Measurements from ENCODE around the gene GLB1L. TPM values are rescaled to one million over a fixed set of nuclear protein-coding genes. Genes with fewer than 3 reads are reported as not detected.

The GLB1L gene
- total RNA-seq, 1 experiment from 2014 or later = 8.0 TPM

DNA sequence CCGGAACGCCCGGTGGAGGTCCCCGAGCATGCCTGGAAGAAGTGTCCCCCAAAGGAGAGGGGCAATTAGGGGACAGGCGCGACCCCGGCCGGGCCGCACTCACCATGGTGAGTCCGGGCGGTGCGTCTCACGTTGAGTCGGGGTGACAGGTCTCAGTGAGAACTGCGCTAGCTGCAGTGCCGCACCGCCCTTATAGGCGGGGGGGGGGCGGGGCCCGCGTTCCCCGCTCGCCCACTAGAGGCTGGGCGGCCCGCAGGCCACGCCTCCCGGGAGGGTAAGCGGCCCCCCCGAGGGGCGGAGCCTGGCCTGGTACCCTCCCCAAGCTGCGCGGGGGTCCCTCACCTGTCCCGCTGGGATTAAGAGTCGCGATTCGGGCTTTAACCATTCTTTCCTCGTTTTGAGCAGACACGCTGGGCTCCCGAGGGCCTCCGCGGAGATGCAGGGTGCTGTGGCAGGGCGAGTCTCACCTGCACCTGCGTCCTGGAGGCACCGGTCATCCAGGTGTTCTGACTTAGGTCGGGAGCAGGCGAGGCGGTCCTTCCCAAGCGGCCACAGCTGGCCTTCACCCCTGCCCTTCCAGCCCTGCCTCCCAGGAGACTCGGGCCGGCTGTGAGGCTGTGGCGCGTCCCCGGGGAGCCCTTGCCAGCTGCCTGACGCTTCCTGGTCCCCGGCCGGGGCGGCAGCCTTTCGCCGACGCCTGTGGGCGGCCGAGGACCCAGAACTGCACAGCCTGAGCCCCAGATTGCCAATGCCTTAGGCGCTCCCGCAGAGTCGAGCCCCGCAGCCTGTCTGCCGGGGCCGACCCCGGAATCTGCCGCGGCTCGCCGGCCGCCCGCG, 8.7 kb upstream of the GLB1L start, which contains the start of gene TUBA4A:
Gene TUBA4A, minus strand, starts transcription at position 166 of the 837 bp plus-strand sequence. Its CDS starts 60 bp downstream, at position 106.
- DNase-seq (ENCODE audit: low read depth) = peak; percentile 76

GRCh38 chr2:219252900-219253752, 7.9 kb upstream of the GLB1L start, which contains the start of gene TUBA4B:
Gene TUBA4B (plus strand): TSS chr2:219253243. CDS start chr2:219253408, 165 bp downstream.
- DNase-seq (ENCODE audit: low read depth) = peak; percentile 79

DNA sequence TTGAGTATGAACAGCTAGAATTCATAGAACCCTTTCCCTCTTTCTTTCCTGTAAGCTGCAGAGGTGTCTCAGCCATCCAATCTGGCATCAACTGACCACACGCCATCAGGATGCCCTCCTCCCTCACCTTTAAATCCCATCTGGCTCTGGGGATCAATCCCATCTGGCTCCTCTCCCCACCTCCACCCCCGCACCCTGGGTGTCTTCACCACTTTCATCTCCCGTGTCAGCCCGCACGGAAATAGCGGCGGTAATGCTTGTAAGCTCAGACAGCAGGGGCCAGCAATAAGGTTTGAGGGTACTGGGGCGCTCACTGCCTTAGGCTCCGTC, 7.3 kb upstream of the GLB1L start:
- DNase-seq (ENCODE audit: low read depth) = no peak

DNA sequence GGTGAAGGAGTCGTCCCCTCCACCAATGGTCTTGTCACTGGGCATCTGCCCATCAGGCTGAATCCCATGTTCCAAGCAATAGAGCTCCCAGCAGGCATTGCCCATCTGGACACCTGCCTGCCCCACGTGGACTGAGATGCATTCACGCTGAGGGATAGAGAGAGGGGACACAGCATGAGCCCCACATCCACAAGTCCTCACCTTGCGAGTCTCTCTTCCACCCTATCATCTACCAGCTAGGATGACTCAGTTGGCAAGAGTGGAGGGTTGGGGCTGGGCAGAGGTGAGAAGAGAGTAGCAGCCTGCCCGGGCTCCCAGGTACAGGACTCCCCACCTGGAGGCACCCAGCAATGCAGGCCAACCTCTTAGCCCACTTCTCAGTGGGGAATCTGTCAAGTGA, 6.8 kb upstream of the GLB1L start:
- peak; percentile 32 for DNase-seq (ENCODE audit: low read depth)

- DNase-seq (ENCODE audit: low read depth) = peak; percentile 59
These were observed 6.4 kb upstream of the GLB1L start for GRCh38 chr2:219251656-219252055.

DNA sequence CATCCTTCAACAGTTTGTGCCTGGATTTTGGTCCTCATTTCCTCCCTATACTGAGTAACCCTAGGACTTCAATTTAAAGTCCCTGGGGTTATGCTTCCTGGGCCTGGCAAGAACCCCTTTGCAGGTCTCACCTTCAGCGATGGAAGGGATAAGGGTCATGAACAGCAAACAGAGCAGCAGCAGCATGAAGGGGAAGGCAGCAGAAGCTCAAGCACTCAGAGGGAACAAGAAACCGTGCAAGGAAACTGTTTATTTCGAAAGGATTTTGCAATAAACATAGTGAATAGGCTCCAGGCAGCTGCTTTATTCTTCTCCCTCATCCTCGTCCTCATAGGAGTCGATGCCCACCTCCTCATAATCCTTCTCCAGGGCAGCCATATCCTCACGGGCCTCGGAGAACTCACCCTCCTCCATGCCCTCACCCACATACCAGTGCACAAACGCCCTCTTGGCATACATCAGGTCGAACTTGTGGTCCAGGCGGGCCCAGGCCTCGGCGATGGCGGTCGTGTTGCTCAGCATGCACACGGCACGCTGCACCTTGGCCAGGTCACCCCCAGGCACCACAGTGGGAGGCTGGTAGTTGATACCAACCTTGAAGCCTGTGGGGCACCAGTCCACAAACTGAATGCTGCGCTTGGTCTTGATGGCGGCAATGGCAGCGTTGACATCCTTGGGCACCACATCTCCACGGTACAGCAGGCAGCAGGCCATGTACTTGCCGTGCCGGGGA, 5.0 kb upstream of the GLB1L start:
- DNase-seq (ENCODE audit: low read depth) = no peak

DNA sequence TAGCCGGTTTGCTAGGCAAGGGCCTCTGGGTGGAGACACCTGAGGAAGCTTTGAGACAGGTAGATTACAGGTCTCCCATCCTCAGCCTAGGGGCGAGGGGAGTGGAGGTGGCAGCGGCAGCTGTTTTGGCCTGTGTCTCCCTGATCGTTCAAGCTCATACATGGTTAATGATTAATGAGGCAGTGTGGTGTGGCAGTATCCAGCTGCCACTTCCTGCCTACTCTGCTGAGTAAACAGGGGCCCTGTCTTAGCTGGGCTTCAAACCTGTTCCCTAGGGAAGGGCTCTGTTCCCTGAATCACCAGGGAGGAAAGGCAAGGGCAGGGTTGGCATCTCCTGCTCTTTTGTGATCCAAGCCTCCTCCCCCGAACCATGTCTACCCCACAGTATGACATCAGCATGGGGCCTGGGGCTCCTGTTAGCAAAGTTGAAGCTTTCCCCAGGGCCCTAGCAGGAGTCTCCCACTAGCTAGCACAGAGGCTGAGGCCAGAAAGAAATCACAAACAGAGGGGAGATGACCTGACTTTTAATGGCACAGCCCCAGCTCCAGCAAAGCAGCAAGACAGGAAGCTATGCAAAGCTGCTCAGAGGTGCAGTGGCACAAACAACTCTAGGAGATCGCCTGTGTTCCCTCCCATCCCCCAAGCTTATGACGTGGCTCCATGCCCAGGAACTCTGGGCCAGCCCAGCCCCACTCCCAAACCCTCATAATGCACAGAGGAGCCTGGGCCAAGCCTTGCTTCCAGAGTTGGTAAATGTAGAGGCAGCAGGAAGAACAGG, 4.1 kb upstream of the GLB1L start:
- peak; percentile 92 for DNase-seq (ENCODE audit: low read depth)

DNA sequence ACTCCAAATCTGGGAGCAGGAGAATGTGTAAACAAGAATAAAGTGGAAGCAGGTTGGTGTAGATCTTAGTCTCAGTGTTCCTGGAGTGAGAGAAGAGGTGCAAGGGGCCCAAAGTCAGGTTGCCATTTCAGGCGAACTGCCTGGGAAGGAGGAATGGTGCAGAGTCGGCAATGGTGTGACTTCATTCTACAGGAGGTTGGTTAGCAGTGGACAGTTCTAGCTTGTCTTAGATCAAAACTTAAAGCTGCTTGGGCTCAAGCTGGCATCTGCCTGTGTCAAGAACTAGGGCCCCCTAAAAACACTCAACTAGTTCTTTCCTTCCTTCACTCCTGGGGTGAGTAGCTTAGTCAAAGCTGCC, 3.6 kb upstream of the GLB1L start:
- DNase-seq (ENCODE audit: low read depth) = no peak

GRCh38 chr2:219247678-219248642, 2.7 kb upstream of the GLB1L start:
- DNase-seq (ENCODE audit: low read depth) = no peak

- no peak for DNase-seq (ENCODE audit: low read depth)
These were observed 1.3 kb upstream of the GLB1L start for GRCh38 chr2:219246559-219246958.

- no peak for DNase-seq (ENCODE audit: low read depth)
These were observed 621 bp upstream of the GLB1L start for GRCh38 chr2:219245899-219246230.

DNA sequence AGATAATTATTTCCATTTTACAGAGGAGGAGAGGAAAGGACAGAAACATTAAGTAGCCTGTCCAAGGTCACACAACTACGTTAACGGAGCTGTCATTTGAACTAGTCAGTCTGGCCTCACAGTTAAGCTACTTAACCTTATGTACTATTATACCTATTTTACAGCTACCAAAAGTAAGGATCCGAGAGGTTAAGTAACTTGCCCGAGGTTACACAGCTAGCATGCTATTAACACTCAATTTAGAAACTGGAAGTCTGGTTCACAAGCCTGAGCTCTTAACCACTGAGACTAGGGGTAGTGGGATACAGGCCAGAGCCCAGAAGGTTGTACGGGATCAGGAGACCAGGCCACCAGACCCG, 476 bp downstream of the GLB1L start:
- DNase-seq (ENCODE audit: low read depth) = no peak

GRCh38 chr2:219243291-219243761, 1.9 kb downstream of the GLB1L start:
- no peak for DNase-seq (ENCODE audit: low read depth)

DNA sequence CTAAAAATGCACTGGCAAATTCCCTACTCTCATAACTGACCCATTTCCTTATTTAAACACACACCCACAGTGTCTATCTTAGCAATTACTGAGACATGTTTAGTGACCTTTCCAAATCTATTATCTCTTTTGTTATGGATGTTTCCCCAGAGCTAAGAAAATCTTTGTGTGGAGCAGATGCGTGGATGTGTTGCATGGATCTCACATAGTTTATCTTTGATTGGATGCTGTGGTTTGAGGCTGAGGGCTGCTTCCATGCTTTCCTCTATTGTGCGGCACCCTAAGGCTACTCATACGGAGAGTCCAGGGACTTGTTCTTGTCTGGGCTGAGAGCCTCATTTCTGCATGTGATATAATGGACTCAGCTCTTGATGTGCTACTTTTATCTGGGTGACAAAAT, 10.9 kb downstream of the GLB1L start:
- no peak for DNase-seq (ENCODE audit: low read depth)

DNA sequence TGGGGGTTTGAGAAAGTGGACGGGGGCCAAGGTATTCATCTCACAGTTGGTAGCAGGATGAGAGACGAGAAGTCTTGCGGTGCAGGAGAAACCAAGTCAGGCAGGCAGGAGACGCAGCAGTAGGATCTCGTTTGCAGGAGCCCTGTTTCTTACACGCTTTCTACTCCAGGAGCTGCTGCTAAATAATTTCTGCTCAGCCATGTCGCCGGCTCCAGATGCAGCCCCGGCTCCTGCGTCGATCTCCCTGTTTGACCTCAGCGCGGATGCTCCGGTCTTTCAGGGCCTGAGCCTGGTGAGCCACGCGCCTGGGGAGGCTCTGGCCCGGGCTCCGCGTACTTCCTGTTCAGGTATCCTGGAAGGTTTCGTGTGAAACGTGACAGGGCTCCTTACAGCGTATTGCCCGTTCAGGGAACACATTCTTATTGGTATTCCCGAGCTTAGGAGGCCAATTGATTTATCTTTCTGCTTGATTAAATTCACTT, 15.1 kb downstream of the GLB1L start:
- peak; percentile 81 for DNase-seq (ENCODE audit: low read depth)

- DNase-seq (ENCODE audit: low read depth) = peak; percentile 99
These were observed 15.8 kb downstream of the GLB1L start, which contains the start of the genes ANKZF1 and ATG9A for GRCh38 chr2:219229305-219230058. Gene ANKZF1 (plus strand): TSS chr2:219229806. CDS start chr2:219230258, 452 bp downstream. Gene ATG9A (minus strand): TSS chr2:219229636. CDS start chr2:219228024, 1,612 bp downstream.

DNA sequence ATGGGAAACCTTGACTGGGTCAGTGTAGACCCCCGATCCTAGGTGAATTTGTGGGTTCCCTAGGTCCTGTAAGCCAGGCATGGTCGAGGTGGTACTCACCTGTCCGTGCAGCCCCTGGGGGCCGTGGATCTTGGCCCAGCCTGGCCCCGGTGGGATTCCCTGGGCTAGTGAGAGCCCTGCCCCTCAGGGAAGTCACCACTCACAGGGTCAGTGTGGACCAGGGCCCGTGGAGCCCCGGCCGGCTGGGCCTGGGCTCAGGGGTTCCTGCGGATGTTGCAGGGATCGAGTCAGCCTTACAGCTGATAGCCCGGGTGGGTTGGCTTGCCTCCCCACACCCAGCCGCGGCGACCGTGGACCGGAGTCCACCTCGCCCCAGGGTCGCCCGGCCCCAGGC, 16.3 kb downstream of the GLB1L start:
- DNase-seq (ENCODE audit: low read depth) = no peak

DNA sequence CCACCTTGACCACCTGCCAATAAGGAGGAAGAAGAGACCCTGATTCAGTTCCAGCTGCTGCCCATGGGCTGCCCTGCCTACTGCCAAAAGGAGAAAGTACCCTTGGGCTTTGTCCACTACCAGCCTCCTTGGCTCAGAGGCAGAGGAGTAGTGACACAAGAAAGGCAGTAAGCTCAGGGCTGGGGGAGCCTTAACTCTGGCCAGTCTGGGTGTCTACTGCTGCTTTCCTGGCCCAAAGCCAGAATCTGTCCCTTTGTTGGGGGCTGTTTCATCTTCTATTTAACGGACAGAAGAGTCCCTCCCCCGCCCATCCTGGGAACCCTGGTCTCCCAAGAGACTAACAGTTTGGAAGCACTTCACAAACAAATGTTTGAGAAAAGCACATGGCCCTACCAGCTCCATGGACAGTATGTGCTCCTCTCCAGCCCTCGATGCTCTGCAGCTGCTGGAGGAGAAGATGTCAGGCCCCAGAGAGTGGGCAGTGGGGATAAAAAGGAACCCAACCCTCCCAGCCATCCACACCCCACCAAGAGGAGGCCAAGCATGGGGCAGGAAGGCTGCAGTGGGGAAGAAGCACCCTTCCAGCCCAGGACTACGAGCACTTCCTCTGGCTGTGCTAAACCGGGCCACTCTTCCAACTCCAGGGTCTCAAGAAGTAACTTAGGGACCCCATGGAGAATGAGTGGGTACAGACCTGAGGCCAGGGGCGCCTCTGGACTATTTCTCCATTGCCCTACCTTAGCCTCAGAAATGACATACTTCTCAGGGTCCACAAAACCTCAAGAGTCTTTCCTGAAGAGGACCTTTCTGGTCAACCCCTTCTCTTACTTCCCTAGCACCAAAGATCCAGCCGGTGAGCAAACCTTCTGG, 17.0 kb downstream of the GLB1L start:
- no peak for DNase-seq (ENCODE audit: low read depth)
